ENCODE measurements around the gene CARMIL1. TPM values are rescaled to one million over a fixed set of nuclear protein-coding genes. Genes with fewer than 3 reads are reported as not detected.

The CARMIL1 gene
- total and polyA plus RNA-seq, 11 donors, result 2.4 to 9.1 (median 5.3) TPM

DNA sequence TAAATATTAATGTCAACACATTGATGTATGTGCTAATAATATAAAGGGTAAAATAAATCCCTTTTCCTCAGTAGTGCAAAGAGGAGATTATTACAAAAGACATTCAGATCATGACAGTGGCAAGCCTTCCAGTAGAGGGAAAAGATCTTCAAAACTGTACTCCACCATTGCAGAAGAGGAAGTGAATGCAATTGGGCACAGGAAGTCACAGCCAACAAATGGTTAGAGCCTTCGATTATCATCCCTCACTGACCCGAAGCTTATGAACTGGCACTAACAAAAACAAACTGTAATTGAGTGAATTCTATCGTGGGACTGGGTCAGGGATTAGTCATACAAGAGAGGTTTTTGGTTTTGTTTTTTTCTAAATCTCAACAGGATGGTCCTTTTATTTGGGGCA, 333.5 kb downstream of the CARMIL1 start:
- no peak for TF ChIP-seq POLR2A (IDR thresholded peaks at IDR 0.05)
- TF ChIP-seq, protein P1, sequence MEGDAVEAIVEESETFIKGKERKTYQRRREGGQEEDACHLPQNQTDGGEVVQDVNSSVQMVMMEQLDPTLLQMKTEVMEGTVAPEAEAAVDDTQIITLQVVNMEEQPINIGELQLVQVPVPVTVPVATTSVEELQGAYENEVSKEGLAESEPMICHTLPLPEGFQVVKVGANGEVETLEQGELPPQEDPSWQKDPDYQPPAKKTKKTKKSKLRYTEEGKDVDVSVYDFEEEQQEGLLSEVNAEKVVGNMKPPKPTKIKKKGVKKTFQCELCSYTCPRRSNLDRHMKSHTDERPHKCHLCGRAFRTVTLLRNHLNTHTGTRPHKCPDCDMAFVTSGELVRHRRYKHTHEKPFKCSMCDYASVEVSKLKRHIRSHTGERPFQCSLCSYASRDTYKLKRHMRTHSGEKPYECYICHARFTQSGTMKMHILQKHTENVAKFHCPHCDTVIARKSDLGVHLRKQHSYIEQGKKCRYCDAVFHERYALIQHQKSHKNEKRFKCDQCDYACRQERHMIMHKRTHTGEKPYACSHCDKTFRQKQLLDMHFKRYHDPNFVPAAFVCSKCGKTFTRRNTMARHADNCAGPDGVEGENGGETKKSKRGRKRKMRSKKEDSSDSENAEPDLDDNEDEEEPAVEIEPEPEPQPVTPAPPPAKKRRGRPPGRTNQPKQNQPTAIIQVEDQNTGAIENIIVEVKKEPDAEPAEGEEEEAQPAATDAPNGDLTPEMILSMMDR (IDR thresholded peaks at IDR 0.05), result no peak
- Histone ChIP-seq H3K36me3 (peaks cover 0 to 50% (median 4%) of the 10 kb centered on the region in 9 donors), H3K9me3 (no peaks in the 10 kb centered on the region), H3K4me3 (no peak overlapping the region), H3K4me1 (no peaks in the 10 kb centered on the region), H3K27me3 (no peaks in the 10 kb centered on the region), H3K27ac (no peak overlapping the region)
- no peak for ATAC-seq
- WGBS, 4 donors, result 58 to 66% (median 63%) methylated on average over 3 of the region's 3 CpGs
- no peak for DNase-seq
- intact Hi-C loops (cut with DNase I), result no loop called here

DNA sequence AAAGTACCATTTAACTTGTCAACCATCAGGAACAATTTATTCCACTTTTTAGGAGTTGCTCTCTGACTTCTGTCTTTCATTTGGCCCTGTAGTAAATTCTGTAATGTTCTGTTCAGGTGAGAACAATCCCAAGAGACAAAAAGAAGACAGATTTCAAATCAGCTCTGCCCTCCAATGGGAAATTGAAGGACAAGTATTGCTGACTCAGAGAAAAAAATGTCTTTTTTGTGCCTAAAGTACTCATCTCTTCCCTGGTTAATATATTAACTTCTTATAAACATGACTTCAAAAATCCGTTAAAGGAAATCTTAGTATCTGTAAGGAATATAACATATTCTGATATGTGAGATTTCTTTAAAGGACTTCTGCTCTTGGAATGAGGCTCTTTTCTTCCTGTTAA, 334.2 kb downstream of the CARMIL1 start:
- WGBS, 4 donors, result 87 to 96% (median 93%) methylated on average over 1 of the region's 1 CpG
- TF ChIP-seq, protein P1 (IDR thresholded peaks at IDR 0.05), result no peak
- no peak for TF ChIP-seq POLR2A (IDR thresholded peaks at IDR 0.05)
- Histone ChIP-seq H3K27ac (no peak overlapping the region), H3K27me3 (no peaks in the 10 kb centered on the region), H3K4me3 (no peak overlapping the region), H3K36me3 (peaks cover 0 to 50% (median 4%) of the 10 kb centered on the region in 9 donors), H3K4me1 (no peaks in the 10 kb centered on the region), H3K9me3 (no peaks in the 10 kb centered on the region)
- ATAC-seq, result no peak
- no peak for DNase-seq
- intact Hi-C loops (cut with DNase I), result no loop called here

DNA sequence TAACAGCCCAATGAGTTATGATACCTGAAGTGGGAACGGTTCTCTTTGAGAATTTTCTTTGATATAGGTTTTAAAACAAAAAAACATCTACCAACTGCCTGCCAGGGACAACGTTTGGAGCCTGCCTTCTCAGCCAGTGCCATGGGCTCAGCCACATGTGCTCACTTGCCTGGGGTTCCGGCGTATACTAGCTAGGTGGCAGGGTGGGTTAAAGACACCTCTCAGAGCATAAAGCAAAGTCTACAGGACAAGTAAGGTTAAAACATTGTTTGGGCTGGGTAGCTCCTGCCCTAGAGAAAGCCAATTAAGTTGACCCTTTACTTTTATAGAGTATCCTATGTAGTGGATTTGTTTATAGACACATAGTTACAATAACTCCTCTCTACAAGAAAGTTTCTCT, 334.9 kb downstream of the CARMIL1 start:
- no peaks in the 10 kb centered on the region for H3K4me1 ChIP-seq
- H3K9me3 ChIP-seq, result no peaks in the 10 kb centered on the region
- intact Hi-C loops (cut with DNase I), result no loop called here
- no peak for ATAC-seq
- peaks cover 0 to 48% (median 4%) of the 10 kb centered on the region in 9 donors for H3K36me3 ChIP-seq
- WGBS, 4 donors, result 82 to 87% (median 84%) methylated on average over 4 of the region's 4 CpGs
- no peaks in the 10 kb centered on the region for H3K27me3 ChIP-seq
- H3K4me3 ChIP-seq, result no peak overlapping the region
- no peak overlapping the region for H3K27ac ChIP-seq
- DNase-seq, result no peak
- TF ChIP-seq, protein P1 (IDR thresholded peaks at IDR 0.05), result no peak
- TF ChIP-seq POLR2A (IDR thresholded peaks at IDR 0.05), result no peak

DNA sequence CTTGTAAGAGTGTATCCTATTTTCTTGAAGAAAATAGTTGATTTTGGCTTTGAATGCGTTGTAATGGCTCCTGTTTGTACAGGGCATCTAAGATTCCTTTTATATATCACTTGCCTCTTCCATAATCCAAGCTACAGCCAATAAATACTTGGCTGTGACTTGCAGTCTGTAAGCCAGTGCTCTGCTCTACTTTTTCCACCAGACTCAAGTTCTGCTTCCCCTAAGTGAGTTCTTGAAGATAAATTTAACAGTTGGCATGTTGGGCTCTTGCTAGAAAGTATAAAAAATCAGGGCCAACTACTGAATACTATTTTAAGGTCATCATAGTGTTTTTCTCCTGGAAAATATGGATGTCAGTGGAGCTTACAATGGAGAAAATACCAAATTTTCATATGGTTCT, 336.3 kb downstream of the CARMIL1 start:
- Histone ChIP-seq H3K4me1 (no peaks in the 10 kb centered on the region), H3K27me3 (no peaks in the 10 kb centered on the region), H3K27ac (no peak overlapping the region), H3K9me3 (no peaks in the 10 kb centered on the region), H3K36me3 (peaks cover 0 to 40% (median 4%) of the 10 kb centered on the region in 9 donors), H3K4me3 (no peak overlapping the region)
- DNase-seq, result no peak
- intact Hi-C loops (cut with DNase I), result no loop called here
- WGBS, 4 donors, result 67 to 88% (median 86%) methylated on average over 1 of the region's 1 CpG
- no peak for ATAC-seq
- TF ChIP-seq, protein P1 (IDR thresholded peaks at IDR 0.05), result no peak
- no peak for TF ChIP-seq POLR2A (IDR thresholded peaks at IDR 0.05)

All from heart left ventricle (tissue), 16 donors.